Large intestine (tissue), 3 donors: Measurements from ENCODE around the gene TMEM40. TPM values are rescaled to one million over a fixed set of nuclear protein-coding genes. Genes with fewer than 3 reads are reported as not detected.
A peak's percentile ranks its signal among the peaks of the same experiment; 100 is the strongest.

Experiments used
- DNase-seq, 2 donors: peaks; one replicate each; pipeline versions ENCODE4 v3.0.0 to v3.0.0-alpha.2; 2013
- H3K27ac ChIP-seq: one replicate; pipeline ENCODE4 v1.5.1; 2013; ENCODE audit warnings: low read length
- H3K27me3 ChIP-seq: 2 replicates; pipeline ENCODE4 v1.6.1; 2013; ENCODE audit warnings: low read length; ENCODE audit not compliant: control insufficient read depth, insufficient read depth
- H3K36me3 ChIP-seq: 2 replicates; pipeline ENCODE4 v1.6.1; 2013; ENCODE audit warnings: low read length; ENCODE audit not compliant: control insufficient read depth, insufficient read depth
- H3K4me1 ChIP-seq: one replicate; pipeline ENCODE4 v1.6.1; 2013; ENCODE audit warnings: low read length; ENCODE audit not compliant: control insufficient read depth, insufficient read depth
- H3K4me3 ChIP-seq: one replicate; pipeline ENCODE4 v1.5.1; 2013; ENCODE audit warnings: low read length
- H3K9me3 ChIP-seq: one replicate; pipeline ENCODE4 v1.6.1; 2013; ENCODE audit warnings: mild to moderate bottlenecking, low read depth, low read length, moderate library complexity; ENCODE audit not compliant: control insufficient read depth
- WGBS: methylation state at CpG from one replicate; pipeline ENCODE4 v1.1.5; 2013; ENCODE audit warnings: low lambda C conversion rate; ENCODE audit not compliant: insufficient coverage; 5-methylcytosine and 5-hydroxymethylcytosine counted together
- polyA plus RNA-seq: library from polyadenylated mRNA; unstranded; fragments of 120-200 nt; gene quantifications from one replicate; pipeline ENCODE4 v1.2.1, GENCODE V29; 2013

The TMEM40 gene
- polyA plus RNA-seq, 1 donor = 0.10 TPM

- Histone ChIP-seq H3K4me3 (no peak overlapping the region), H3K9me3 (peaks cover 2% of the 10 kb centered on the region), H3K27me3 (no peaks in the 10 kb centered on the region), H3K36me3 (no peaks in the 10 kb centered on the region), H3K4me1 (peaks cover 6% of the 10 kb centered on the region), H3K27ac (no peak overlapping the region)
- DNase-seq = no peak
- 71% methylated on average over 3 of the region's 7 CpGs for WGBS
Observed at GRCh38 chr3:12719541-12719940, 39.5 kb downstream of the TMEM40 start.

DNA sequence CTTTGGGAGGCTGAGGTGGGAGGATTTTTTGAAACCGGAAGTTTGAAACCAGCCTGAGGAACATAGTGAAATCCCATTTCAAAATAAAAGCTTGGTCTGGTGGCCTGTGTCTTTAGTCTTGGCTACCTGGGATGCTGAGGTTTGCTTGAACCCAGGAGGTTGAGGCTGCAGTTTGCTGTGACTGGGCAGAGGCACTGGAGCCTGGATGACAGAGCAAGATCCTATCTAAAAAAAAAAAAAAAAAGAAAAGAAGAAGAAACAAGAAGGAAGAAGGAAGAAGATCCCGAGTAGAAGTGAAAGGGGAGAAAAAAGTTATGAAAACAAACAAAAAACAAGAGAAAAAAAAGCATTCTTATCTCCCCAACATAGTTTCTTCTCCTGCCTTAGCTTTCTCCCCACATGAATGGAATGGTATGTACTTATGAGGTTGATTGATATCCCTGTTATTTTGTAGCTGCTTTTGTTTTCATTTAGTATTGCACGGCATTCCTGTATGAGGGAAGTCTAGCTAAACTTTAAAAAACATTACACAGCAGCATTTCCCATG is 42.4 kb downstream of the TMEM40 start:
- no peaks in the 10 kb centered on the region for H3K9me3 ChIP-seq
- no peak overlapping the region for H3K4me3 ChIP-seq
- no peak overlapping the region for H3K27ac ChIP-seq
- H3K4me1 ChIP-seq = peaks cover 6% of the 10 kb centered on the region
- no peaks in the 10 kb centered on the region for H3K36me3 ChIP-seq
- WGBS = no CpG with 5 or more reads among the region's 3 CpGs
- DNase-seq = no peak
- no peaks in the 10 kb centered on the region for H3K27me3 ChIP-seq

- Histone ChIP-seq H3K9me3 (no peaks in the 10 kb centered on the region), H3K27me3 (no peaks in the 10 kb centered on the region), H3K36me3 (no peaks in the 10 kb centered on the region), H3K27ac (no peak overlapping the region), H3K4me1 (no peaks in the 10 kb centered on the region), H3K4me3 (no peak overlapping the region)
- no peak for DNase-seq
- 100% methylated on average over 1 of the region's 4 CpGs for WGBS
Observed at GRCh38 chr3:12714278-12714677, 44.8 kb downstream of the TMEM40 start.

DNA sequence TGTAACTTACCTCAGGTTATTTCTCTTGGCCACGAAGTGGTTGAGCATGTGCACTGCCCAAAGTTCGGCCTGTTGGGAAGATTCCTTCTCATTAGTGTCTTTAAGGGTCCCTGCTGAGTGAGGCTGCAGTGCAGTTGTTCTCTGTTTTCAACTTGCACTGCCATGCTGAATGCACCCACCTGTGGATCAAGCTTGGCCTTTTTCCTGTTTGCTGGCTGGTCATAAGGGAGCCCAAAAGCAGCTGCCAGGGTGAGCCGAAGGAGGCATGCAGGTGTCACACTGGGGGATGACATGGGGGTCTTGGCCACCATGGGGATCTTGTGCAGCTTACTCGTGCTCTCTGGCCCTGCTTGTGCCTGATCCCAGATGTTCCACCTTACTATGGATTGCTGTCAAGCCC is 49.0 kb downstream of the TMEM40 start:
- no peaks in the 10 kb centered on the region for H3K27me3 ChIP-seq
- no peaks in the 10 kb centered on the region for H3K4me1 ChIP-seq
- no peak overlapping the region for H3K27ac ChIP-seq
- no CpG with 5 or more reads among the region's 4 CpGs for WGBS
- H3K4me3 ChIP-seq = no peak overlapping the region
- no peaks in the 10 kb centered on the region for H3K36me3 ChIP-seq
- H3K9me3 ChIP-seq = no peaks in the 10 kb centered on the region
- no peak for DNase-seq

DNA sequence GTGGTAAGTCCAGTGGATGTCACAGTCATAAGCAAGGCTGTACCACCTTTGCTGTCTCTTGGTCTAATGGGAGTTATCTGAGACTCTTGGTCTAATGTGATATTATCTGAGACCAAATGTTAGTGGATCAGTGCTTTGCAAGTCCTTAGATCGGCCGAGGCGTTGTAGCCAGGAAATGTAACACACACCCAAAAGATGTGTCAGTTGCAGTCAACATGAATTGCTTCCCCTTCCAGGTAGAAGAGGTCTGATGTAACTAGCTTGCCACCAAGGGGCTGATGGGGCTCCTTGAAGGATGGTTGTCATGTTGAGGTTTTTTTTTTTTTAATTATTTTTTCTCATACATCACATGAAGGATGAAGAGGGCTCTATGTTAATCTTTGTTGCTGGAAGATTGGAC is 49.7 kb downstream of the TMEM40 start:
- Histone ChIP-seq H3K4me3 (no peak overlapping the region), H3K27me3 (no peaks in the 10 kb centered on the region), H3K9me3 (no peaks in the 10 kb centered on the region), H3K27ac (no peak overlapping the region), H3K36me3 (no peaks in the 10 kb centered on the region), H3K4me1 (no peaks in the 10 kb centered on the region)
- no peak for DNase-seq
- WGBS = no CpG with 5 or more reads among the region's 3 CpGs

- Histone ChIP-seq H3K36me3 (no peaks in the 10 kb centered on the region), H3K4me3 (no peak overlapping the region), H3K27ac (no peak overlapping the region), H3K9me3 (no peaks in the 10 kb centered on the region), H3K27me3 (no peaks in the 10 kb centered on the region), H3K4me1 (no peaks in the 10 kb centered on the region)
- DNase-seq = no peak
- no CpG with 5 or more reads among the region's 6 CpGs for WGBS
Observed at GRCh38 chr3:12708584-12709192, 50.4 kb downstream of the TMEM40 start.

- no peaks in the 10 kb centered on the region for H3K9me3 ChIP-seq
- H3K27me3 ChIP-seq = no peaks in the 10 kb centered on the region
- no peak overlapping the region for H3K27ac ChIP-seq
- peak in 1 of 2 donors; percentile 32 for DNase-seq
- no peaks in the 10 kb centered on the region for H3K36me3 ChIP-seq
- no peak overlapping the region for H3K4me3 ChIP-seq
- WGBS = no CpG with 5 or more reads among the region's 2 CpGs
- peaks cover 4% of the 10 kb centered on the region for H3K4me1 ChIP-seq
Observed at GRCh38 chr3:12707449-12707848, 51.6 kb downstream of the TMEM40 start.

GRCh38 chr3:12706504-12707253 is 52.4 kb downstream of the TMEM40 start:
- no peak overlapping the region for H3K4me3 ChIP-seq
- peak; percentile 56 to 59 for DNase-seq
- no peaks in the 10 kb centered on the region for H3K9me3 ChIP-seq
- peaks cover 7% of the 10 kb centered on the region for H3K4me1 ChIP-seq
- no peak overlapping the region for H3K27ac ChIP-seq
- H3K36me3 ChIP-seq = no peaks in the 10 kb centered on the region
- WGBS = no CpG with 5 or more reads among the region's 2 CpGs
- H3K27me3 ChIP-seq = no peaks in the 10 kb centered on the region

GRCh38 chr3:12705981-12706380 is 53.1 kb downstream of the TMEM40 start:
- Histone ChIP-seq H3K4me3 (no peak overlapping the region), H3K27ac (no peak overlapping the region), H3K4me1 (peaks cover 9% of the 10 kb centered on the region), H3K27me3 (no peaks in the 10 kb centered on the region), H3K9me3 (no peaks in the 10 kb centered on the region), H3K36me3 (no peaks in the 10 kb centered on the region)
- no peak for DNase-seq
- WGBS = no CpG with 5 or more reads among the region's 1 CpG

- Histone ChIP-seq H3K27ac (no peak overlapping the region), H3K9me3 (no peaks in the 10 kb centered on the region), H3K36me3 (no peaks in the 10 kb centered on the region), H3K27me3 (no peaks in the 10 kb centered on the region), H3K4me1 (peaks cover 14% of the 10 kb centered on the region), H3K4me3 (no peak overlapping the region)
- DNase-seq = no peak
- 90% methylated on average over 2 of the region's 6 CpGs for WGBS
Observed at GRCh38 chr3:12705374-12705926, 53.6 kb downstream of the TMEM40 start.
